ENCODE results near the gene CPNE7.

The CPNE7 gene

DNA sequence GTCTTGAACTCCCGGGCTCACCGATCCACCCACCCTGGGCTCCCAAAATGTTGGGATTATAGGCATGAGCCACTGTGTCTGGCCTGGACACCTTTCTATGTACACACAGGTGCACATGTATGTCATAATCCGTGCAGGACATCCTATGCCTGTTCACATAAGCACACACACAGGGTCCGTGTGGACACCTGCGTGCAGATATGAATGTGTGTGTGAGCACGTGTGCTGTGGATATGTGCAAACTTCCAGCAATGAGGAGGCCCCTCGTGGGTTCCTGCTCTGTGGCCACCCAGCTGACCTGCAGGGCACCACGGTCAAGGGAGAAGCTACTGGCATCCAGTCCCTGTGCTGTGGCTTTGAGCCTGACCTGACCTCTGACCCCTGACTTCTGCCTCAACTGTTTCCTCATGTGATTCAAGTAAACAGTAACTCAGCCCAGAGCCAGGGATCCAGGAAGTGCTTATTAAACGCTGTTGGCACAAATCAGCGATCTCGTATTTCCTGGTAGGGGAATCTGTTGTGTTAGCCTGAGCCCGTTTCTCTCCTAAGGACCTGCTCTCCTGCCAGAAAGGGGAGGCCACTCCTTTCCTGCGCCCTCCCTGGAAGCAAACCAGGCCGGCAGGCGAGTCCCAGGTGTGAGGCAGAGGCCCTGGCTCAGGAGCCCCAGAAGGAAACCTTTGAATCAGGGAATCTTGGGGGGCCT lies 6.5 kb downstream of the CPNE7 start:
- TF ChIP-seq SPI1 (IDR thresholded peaks at IDR 0.05; ENCODE audit: borderline replicate concordance, low read depth), result no peak
- TF ChIP-seq, protein P1, sequence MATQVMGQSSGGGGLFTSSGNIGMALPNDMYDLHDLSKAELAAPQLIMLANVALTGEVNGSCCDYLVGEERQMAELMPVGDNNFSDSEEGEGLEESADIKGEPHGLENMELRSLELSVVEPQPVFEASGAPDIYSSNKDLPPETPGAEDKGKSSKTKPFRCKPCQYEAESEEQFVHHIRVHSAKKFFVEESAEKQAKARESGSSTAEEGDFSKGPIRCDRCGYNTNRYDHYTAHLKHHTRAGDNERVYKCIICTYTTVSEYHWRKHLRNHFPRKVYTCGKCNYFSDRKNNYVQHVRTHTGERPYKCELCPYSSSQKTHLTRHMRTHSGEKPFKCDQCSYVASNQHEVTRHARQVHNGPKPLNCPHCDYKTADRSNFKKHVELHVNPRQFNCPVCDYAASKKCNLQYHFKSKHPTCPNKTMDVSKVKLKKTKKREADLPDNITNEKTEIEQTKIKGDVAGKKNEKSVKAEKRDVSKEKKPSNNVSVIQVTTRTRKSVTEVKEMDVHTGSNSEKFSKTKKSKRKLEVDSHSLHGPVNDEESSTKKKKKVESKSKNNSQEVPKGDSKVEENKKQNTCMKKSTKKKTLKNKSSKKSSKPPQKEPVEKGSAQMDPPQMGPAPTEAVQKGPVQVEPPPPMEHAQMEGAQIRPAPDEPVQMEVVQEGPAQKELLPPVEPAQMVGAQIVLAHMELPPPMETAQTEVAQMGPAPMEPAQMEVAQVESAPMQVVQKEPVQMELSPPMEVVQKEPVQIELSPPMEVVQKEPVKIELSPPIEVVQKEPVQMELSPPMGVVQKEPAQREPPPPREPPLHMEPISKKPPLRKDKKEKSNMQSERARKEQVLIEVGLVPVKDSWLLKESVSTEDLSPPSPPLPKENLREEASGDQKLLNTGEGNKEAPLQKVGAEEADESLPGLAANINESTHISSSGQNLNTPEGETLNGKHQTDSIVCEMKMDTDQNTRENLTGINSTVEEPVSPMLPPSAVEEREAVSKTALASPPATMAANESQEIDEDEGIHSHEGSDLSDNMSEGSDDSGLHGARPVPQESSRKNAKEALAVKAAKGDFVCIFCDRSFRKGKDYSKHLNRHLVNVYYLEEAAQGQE (IDR thresholded peaks at IDR 0.05; ENCODE audit: insufficient replicate concordance, low read depth), result no peak
- no peak for TF ChIP-seq POLR2AphosphoS5 (IDR thresholded peaks at IDR 0.05; ENCODE audit: low read depth)
- no peak for TF ChIP-seq GABPA (IDR thresholded peaks at IDR 0.05; ENCODE audit: low read depth)
- no peak overlapping the region for H3K27ac ChIP-seq (replicated peaks)
- DNase-seq (ENCODE audit: low read depth in 1 of 2, low spot score in 1 of 2), result no peak
- H3K27me3 ChIP-seq (ENCODE audit: insufficient read depth, poor library complexity, severe bottlenecking), result no peaks in the 10 kb centered on the region
- H3K4me3 ChIP-seq (replicated peaks; ENCODE audit: insufficient read depth, low read length), result no peak overlapping the region

DNA sequence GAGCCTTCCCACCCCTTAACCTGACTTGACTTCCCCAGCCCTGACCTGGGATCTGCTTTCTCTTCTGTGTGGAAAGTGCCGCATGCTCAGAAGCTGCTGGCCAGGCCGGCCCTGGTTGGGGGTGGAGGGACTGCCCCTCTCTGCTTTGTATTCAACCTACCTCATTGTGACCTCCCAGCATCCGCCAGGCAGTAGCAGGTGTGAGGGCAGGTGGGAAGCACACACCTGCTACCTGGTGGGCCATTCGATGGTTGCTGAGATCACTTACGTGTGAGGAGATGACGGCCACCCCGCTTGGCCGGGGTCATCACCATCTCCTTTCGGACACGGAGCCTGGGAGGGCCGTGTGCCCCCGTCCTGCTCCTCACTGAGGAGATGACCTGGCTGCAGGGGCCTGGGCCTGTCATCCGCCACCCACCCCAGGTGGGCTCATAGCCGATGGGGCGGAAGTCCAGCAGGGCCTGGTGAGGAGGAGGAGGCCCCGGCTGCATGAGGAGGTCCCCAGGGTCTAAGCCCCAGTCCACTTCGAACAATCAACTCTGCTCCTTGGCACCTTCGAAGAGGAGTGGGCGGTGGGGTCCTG lies 7.1 kb downstream of the CPNE7 start:
- Histone ChIP-seq H3K4me3 (replicated peaks; ENCODE audit: insufficient read depth, low read length) (no peak overlapping the region), H3K27ac (replicated peaks) (no peak overlapping the region), H3K27me3 (ENCODE audit: insufficient read depth, poor library complexity, severe bottlenecking) (no peaks in the 10 kb centered on the region)
- no peak for DNase-seq (ENCODE audit: low read depth in 1 of 2, low spot score in 1 of 2)
- TF ChIP-seq SPI1 (IDR thresholded peaks at IDR 0.05; ENCODE audit: borderline replicate concordance, low read depth), result no peak
- no peak for TF ChIP-seq GABPA (IDR thresholded peaks at IDR 0.05; ENCODE audit: low read depth)
- TF ChIP-seq, protein P2, sequence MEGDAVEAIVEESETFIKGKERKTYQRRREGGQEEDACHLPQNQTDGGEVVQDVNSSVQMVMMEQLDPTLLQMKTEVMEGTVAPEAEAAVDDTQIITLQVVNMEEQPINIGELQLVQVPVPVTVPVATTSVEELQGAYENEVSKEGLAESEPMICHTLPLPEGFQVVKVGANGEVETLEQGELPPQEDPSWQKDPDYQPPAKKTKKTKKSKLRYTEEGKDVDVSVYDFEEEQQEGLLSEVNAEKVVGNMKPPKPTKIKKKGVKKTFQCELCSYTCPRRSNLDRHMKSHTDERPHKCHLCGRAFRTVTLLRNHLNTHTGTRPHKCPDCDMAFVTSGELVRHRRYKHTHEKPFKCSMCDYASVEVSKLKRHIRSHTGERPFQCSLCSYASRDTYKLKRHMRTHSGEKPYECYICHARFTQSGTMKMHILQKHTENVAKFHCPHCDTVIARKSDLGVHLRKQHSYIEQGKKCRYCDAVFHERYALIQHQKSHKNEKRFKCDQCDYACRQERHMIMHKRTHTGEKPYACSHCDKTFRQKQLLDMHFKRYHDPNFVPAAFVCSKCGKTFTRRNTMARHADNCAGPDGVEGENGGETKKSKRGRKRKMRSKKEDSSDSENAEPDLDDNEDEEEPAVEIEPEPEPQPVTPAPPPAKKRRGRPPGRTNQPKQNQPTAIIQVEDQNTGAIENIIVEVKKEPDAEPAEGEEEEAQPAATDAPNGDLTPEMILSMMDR (IDR thresholded peaks at IDR 0.05; ENCODE audit: insufficient read depth, low read length), result no peak
- TF ChIP-seq POLR2AphosphoS5 (IDR thresholded peaks at IDR 0.05; ENCODE audit: low read depth), result no peak
- TF ChIP-seq, protein P1 (IDR thresholded peaks at IDR 0.05; ENCODE audit: insufficient replicate concordance, low read depth), result no peak

DNA sequence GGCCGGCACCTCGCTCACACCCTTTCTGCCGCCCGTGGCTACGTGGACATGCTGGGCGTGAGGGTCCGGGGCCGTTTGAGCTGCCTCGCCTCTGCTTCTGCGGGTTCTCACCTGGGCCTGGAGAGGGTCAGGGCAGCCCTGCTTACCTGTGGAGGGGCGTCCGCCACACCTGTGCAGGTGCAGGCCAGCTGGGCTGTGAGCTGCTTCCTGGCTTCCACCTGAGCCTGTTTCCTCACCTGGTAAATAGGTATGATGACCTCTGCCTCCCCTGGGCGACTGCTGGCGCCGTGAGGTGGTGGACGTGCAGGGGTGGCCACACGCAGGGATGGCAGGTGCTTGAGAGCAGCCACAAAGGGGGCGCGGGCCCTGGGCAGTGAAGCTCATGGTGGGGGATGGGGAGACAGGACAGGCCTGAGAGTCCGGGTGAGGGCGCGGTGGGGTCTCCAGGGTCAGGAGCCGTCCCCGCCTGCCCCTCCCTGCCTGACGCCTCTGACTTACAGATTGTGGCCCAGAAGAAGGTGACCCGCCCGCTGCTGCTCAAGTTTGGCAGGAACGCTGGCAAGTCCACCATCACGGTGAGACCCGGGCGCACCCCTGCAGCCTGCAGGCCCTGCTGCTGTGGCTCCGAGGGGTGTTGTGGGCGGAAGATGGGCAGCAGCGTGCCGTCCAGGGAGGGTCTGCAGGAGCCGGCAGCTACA lies 7.8 kb downstream of the CPNE7 start:
- DNase-seq (ENCODE audit: low read depth in 1 of 2, low spot score in 1 of 2), result no peak
- no peaks in the 10 kb centered on the region for H3K27me3 ChIP-seq (ENCODE audit: insufficient read depth, poor library complexity, severe bottlenecking)
- TF ChIP-seq, protein P1 (IDR thresholded peaks at IDR 0.05; ENCODE audit: insufficient replicate concordance, low read depth), result no peak
- TF ChIP-seq, protein P2 (IDR thresholded peaks at IDR 0.05; ENCODE audit: insufficient read depth, low read length), result no peak
- H3K27ac ChIP-seq (replicated peaks), result no peak overlapping the region
- H3K4me3 ChIP-seq (replicated peaks; ENCODE audit: insufficient read depth, low read length), result no peak overlapping the region
